ENCODE measurements around the gene ELF4. TPM values are rescaled to one million over a fixed set of nuclear protein-coding genes. Genes with fewer than 3 reads are reported as not detected.

The ELF4 gene
- total RNA-seq, 1 donor from 2014 or later = 9.7 TPM

DNA sequence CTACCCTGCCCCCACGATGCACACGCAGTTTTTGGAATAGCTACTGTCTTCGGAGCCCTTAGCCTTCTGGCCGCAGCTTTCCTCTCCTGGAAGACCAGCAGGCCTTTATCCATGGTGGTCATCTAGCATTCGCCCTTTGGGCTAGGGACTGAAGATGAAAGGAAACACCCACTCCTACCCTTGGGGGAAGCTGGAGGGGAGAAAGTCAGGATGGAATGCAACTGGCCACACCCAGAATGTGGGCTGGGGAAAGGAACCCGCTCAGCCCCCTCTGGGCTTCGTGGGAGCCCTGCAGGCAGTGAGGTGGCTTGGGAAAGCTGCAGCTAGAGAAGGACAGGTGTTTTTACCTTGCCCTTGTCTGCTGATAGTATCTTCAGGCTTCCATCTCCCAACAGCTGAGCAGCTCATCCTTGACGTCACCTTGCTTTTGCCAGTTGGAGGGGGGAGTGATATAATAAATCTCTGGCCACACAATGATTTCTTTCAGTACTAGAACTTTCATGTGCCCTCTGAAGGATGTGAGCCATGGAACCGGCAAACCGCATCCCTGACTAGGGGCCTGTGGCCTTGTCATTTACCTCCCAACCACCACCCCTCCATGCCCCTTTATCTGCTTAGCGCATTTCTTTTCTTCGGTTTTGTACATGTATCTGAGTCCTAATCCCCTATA, 59.0 kb downstream of the ELF4 start:
- no peak for DNase-seq (ENCODE audit: low read depth in 2 of 2)

DNA sequence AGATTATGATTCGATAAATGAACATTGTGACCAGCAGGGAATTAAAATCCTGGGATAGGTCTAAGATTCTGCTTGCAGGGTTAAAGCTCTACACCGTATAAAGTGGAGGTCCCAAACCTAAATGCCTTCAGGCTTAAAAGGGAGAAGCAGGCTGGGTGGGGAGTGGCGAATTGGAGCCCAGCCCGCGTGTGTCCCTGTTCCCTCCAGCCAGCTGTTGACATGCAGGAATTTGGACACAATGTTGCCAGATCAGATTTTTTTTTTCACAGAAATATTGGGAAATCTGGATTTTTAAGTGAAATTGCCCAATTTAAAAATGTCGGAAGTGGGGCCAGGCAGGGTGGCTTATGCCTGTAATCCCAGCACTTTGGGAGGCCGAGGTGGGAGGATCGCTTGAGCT, 60.5 kb downstream of the ELF4 start:
- DNase-seq (ENCODE audit: low read depth in 2 of 2) = no peak

DNA sequence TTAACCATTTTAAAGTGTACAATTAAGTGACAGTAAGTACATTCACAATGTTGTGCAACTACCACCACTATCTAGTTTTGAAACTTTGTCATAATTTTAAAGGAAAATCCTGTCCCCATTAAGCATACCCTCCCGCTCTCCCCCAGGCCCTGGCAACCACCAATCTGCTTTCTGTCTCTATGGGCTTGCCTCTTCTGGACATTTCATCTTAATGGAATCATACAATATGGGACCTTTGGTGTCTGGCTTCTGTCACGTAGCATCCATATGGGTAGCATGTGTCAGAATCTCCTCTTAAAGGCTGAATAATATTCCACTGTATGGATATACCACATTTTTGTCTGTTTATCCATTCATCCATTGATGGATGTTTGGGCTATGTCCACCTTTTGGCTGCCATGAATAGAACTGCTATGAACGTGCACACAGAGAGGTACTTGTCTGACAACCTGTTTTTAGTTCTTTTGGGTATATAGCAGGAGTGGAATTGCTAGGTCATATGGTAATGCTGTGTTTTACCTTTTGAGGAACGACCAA, 61.5 kb downstream of the ELF4 start:
- no peak for DNase-seq (ENCODE audit: low read depth in 2 of 2)

DNA sequence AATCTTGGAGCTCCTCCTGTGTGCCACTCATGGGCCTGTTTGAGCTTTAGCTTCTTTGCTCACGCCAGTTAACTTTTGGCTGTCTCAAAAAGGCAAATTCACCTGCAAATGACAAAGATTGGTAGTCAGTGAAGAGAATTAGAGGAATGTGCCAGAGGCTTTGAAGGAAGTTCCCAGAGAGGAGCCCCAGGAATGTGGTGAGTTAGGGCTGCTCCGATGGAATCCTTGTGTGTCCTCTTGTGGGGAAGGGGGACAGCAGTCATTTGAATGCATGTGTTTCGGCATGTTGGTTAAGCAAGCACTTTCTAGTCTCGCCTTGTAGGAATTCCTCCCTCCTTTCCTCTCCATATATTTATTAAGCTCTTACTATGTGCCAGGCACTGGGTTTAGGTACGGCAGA, 62.9 kb downstream of the ELF4 start:
- DNase-seq (ENCODE audit: low read depth in 2 of 2) = no peak

DNA sequence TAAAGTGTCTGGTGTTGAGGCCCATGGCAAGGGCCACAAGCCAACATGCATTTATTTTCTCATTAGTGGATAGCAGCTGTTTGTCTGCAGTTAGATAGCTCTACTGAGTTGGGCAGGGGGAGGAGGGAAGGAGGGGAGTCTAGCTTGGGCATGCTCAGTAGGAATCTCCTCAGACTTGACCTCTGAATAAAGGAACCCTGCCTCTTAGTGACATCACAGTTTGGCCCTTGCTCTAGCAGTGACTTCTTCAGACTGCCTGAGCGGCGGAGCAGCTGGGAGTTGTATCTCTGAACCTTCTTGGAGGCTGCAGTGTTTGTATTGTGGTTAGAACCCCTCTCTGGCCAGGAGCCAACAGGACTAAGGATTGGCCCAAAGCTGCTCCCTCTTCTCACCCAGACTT, 70.5 kb downstream of the ELF4 start:
- DNase-seq (ENCODE audit: low read depth in 2 of 2) = no peak

DNA sequence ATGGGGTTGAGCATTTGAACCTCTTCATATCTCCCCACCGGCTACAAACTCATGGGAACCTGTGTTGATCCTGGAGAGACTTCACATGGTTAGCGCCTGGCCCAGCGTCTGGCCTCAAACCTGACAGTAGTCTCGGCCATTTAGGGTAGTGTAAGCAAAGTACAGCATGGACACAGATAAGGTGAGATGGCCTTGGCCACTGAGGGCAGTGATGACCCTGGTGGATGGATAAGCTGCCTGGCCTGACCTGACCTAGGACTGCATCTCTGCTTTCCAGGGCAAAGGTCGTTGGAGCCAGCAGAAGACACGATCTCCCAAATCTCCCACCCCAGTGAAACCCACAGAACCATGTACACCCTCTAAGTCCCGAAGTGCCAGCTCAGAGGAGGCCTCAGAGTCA, 76.1 kb downstream of the ELF4 start:
- DNase-seq (ENCODE audit: low read depth in 2 of 2) = no peak

DNA sequence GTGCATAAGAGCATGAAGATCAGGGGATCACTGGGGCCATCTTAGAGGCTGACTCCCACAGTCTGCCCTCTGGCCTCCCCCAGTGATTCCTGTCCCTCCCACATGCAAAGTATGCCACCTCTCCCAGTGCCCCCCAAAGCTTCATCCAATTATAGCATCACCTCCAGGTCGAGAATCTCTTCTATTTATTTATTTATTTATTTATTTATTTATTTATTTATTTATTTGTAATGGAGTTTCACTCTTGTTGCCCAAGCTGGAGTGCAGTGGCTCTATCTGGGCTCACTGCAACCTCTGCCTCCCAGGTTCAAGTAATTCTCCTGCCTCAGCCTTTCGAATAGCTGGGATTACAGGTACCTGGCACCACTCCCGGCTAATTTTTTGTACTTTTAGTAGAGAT, 77.7 kb downstream of the ELF4 start:
- DNase-seq (ENCODE audit: low read depth in 2 of 2) = no peak

DNA sequence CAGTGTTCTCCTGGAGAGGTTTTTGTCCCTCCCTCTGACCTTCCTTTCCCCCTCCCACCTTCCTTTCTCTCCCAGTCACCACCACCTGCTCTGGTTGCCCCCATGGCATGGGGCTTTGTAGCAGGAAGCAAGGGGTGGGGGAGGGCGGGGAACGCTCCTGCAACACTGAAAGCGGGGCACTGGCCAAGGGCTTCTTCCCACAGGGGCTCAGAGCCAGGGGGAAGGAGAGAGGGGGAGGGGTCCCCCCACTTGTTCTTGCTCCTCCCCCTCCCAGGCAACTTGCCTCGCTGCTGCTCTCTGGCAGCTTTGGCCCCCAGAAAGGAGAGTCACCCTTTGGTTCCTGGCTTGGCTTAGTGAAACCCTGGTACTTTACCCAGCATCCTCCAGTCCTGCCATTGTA, 79.5 kb downstream of the ELF4 start:
- no peak for DNase-seq (ENCODE audit: low read depth in 2 of 2)

DNA sequence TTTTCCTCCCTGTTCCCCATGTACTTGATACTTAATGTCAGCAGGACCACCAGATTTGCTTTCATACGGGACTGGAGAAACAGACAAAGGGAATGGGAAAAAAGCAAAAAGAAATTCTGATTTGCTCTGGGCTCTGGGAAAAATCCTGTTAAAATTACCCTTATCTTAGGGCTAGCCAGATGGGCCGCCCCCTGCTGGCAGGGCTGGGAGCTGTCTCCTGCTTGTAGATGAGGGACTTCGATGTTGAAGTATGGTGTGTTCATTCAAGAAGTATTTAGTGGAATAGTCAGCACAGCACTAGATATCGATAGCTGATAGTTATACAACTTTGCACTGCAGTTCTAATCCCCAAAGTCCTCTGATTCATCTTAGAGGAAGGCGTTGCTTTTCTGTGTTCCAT, 82.1 kb downstream of the ELF4 start:
- peak; percentile 53 to 66 for DNase-seq (ENCODE audit: low read depth in 2 of 2)

DNA sequence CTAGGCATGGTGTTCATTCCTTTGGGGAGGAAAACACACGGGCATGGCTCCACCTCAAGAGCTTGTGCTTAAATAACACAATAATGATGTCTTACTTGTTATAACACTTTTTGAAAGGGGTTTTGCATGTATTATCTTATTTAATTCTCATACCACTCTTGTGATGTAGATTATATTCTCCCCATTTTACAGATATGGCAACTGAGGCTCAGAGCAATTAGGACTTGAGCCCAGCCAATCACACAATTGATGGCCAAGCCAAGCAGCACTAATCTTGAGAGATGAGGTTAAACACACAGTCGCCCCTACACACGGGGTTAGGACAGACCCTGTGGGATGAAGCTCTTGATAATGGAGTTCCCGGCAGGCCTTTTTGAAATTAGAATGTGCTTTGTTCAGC, 82.7 kb downstream of the ELF4 start:
- no peak for DNase-seq (ENCODE audit: low read depth in 2 of 2)

DNA sequence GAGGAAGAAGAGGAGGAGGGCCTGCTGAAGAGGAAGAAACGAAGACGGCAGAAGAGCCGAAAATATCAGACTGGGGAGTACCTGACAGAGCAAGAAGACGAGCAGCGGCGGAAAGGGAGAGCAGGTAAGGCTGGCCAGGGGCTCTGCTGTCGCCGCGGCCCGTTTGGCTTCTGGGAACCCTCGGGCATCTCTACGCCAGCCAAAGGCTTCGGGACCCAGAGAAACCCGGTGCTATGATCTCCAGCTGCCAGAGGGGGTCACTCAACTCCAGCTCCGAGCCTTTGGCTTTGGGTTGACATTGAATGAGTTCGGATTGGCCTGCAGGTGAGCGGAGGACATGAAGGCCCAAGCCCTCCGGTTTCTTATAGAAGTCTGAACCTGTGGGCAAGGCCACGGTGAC, 85.0 kb downstream of the ELF4 start:
- no peak for DNase-seq (ENCODE audit: low read depth in 2 of 2)

DNA sequence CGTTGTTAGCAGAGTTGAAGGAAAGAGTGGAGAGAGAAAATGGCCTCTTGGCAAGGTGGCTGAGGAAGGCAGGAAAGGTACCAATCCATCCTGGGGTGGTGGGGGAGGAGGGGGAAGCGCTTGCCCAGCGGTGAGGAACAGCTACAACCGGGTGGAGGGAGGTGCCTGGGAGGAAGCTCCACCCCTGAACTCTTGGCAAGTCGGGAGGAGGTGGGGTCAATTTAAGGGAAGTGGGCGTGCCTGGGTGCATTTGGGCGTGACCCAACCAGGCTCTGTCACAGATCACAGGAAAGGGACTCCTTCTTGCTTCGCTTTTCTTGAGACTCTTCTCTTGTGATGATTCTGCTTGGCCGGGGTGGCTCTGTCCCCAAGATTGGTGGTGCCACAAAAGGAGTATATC, 86.2 kb downstream of the ELF4 start:
- peak; percentile 69 to 71 for DNase-seq (ENCODE audit: low read depth in 2 of 2)

DNA sequence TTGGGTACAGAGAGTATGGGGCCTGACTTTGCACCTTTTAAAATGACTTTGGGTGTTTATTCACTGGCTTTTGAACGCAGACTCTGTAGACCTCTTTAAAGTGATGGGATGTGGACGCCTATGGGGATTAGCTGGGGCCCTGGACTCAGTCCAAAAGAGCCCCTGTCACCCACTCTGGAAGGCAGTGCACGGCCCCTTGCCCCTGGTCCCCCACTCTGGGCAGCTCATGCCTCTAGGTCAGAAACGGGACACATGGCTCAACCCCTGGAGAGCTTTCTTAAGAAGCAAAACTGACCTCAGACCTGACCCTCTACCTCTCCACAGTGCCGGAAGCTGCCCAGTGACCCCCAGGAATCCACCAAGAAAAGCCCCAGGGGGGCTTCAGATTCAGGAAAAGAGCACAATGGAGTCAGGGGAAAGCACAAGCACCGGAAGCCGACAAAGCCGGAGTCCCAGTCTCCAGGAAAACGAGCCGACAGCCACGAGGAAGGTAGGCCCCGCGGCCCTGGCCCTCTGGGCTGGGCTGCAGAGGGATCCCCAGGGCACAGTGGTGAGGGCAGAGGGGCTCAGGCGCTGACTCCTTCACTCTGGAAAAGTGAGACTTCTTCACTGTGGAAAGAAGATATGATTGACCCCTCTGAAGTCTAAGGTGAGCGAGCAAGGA, 89.5 kb downstream of the ELF4 start:
- no peak for DNase-seq (ENCODE audit: low read depth in 2 of 2)

DNA sequence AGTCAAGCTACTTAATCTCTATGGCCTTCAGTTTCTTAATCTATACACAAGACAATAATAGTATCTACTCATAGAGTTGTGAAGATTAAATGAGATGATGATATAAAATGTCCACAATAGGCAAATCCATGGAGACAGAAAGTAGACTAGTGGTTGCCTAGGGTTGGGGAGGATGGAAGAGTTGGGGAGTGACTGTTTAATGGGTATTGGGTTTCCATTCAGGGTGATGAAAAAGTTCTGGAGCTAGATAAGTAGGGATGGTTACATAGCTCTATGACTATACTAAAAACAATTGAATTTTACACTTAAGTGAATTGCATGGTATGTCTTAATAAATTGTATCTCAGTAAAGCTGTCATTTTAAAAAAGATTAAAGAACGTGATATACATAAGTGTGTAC, 92.2 kb downstream of the ELF4 start:
- DNase-seq (ENCODE audit: low read depth in 2 of 2) = no peak

DNA sequence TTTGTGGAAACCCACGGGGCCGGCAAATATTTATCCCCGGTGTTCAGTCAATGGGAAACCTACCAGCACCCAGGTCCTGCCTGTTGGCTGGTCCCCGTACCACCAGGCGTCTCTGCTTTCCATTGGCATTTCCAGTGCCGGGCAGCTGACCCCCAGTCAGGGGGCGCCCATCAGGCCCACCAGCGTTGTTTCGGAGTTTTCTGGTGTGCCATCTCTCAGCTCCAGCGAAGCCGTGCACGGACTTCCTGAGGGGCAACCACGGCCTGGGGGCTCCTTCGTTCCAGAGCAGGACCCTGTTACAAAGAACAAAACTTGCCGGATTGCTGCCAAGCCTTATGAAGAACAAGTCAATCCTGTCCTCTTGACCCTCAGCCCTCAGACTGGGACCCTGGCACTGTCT, 95.1 kb downstream of the ELF4 start:
- no peak for DNase-seq (ENCODE audit: low read depth in 2 of 2)

Other genes with a start within 250 kb of the ELF4 start
- gene UTP14A, start 204.3 kb downstream of the ELF4 start, total RNA-seq = 10.9 and 11.9 TPM in 2 replicates
- gene BCORL1, start 127.9 kb downstream of the ELF4 start, total RNA-seq = 1.7 and 2.0 TPM in 2 replicates
- gene AIFM1, start 55.3 kb upstream of the ELF4 start, total RNA-seq = 8.7 and 11.6 TPM in 2 replicates
- 0.40 and 0.44 TPM in 2 replicates for gene RAB33A, start 61.5 kb upstream of the ELF4 start, total RNA-seq
- 1.5 and 1.6 TPM in 2 replicates for gene ZNF280C, start 158.4 kb upstream of the ELF4 start, total RNA-seq
- gene SLC25A14, start 229.4 kb upstream of the ELF4 start, total RNA-seq = 5.9 and 6.9 TPM in 2 replicates

All from lung microvascular endothelial cell (primary cell).